IPS DF 6.9 (cell line): ENCODE measurements around the gene FNBP1.
"Not testable (repeated sequence)": the region's sequence is repeated elsewhere in the genome, so short reads cannot be mapped to it uniquely, and the experiment has no call there.

Source experiments
- DNase-seq: peaks from one replicate; pipeline ENCODE4 v3.0.0-alpha.2; 2013; ENCODE audit warnings: low read depth, low spot score
- H3K27ac ChIP-seq: one replicate; pipeline ENCODE4 v1.5.1; 2013; ENCODE audit warnings: low read length, control low read depth
- H3K27me3 ChIP-seq: 2 replicates; pipeline ENCODE4 v1.6.1; 2013; ENCODE audit warnings: mild to moderate bottlenecking, low read length; ENCODE audit not compliant: control insufficient read depth, insufficient read depth
- H3K36me3 ChIP-seq: 2 replicates; pipeline ENCODE4 v1.6.1; 2013; ENCODE audit warnings: low read length; ENCODE audit not compliant: control insufficient read depth, insufficient read depth
- H3K4me1 ChIP-seq: 2 replicates; pipeline ENCODE4 v1.6.1; 2013; ENCODE audit warnings: low read length; ENCODE audit not compliant: control insufficient read depth, insufficient read depth
- H3K4me3 ChIP-seq: 2 replicates; pipeline ENCODE4 v1.5.1; 2013; ENCODE audit warnings: mild to moderate bottlenecking, low read length
- H3K9me3 ChIP-seq: 2 replicates; pipeline ENCODE4 v1.6.1; 2013; ENCODE audit warnings: low read length, inconsistent platforms; ENCODE audit not compliant: control insufficient read depth, insufficient read depth
- WGBS: extraction: QIAGEN DNeasy Blood & Tissue Kit; methylation state at CpG from one replicate; pipeline ENCODE4 v1.1.7; 2013; ENCODE audit warnings: mixed read lengths, missing lambda C conversion rate; ENCODE audit not compliant: insufficient read length, insufficient coverage; 5-methylcytosine and 5-hydroxymethylcytosine counted together

FNBP1 gene

DNA sequence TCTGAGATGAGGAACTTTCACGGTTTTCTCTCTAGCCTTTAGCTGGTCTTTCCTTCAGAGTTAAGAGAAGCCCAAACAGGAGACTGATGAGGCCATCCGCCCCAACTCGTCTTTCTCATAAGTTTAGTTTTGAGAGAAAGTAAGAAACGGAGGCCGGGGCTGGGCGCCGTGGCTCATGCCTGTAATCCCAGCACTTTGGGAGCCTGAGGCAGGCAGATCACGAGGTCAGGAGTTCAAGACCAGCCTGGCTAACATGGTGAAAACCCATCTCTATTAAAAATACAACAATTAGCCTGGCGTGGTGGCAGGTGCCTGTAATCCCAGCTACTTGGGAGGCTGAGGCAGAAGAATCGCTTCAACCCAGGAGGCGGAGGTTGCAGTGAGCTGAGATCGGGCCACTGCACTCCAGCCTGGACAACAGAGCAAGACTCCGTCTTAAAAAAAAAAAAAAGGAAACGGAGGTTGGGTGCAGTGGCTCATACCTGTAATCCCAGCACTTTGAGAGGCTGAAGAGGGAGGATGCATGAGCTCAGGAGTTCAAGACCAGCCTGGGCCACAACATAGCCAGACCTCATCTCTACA lies 152.2 kb downstream of the FNBP1 start:
- not testable (repeated sequence) for H3K27ac ChIP-seq, H3K27me3 ChIP-seq, H3K4me1 ChIP-seq, H3K36me3 ChIP-seq, H3K9me3 ChIP-seq, H3K4me3 ChIP-seq, DNase-seq
- no CpG with 5 or more reads among the region's 14 CpGs for WGBS

DNA sequence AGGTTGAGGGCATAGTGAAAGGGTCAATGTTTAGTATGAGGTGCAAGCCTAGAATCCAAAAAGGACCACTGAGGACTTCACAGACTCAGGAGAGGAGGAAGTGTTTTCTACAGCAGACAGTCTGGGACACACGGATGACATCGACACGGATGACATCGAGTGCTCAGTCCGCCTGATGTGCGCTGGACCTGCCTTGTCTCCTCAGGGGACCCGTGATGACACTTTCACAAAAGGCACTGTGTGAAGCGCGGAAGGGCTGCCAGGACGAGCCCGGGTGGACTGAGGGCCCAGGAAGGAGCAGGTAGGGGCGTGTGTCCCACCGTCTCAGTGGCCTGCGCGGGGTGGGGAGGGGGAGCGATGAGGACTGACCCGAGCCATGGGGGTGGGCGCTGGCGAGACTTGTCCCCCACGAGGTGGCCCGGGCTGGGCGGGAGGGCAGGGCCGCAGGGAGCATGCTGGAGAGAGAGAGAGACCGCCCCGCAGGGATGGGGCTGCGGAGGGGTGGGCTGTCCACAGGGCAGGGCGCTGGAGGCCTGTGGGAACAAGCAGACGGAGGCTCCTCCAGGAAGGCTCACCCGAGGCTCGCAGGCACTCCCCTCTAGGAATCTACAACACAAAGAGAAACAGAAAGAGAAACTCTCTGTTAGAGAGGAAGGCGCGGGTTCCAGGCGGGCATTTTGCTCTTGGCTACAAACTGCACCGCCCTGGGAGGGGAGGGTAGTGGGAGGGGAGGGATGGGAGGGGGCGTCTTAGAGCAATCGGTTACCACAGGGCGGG lies 152.9 kb downstream of the FNBP1 start:
- H3K4me1 ChIP-seq: peaks cover 9% of the 10 kb centered on the region
- DNase-seq: no peak
- no CpG with 5 or more reads among the region's 37 CpGs for WGBS
- no peak overlapping the region; the same call in 1 of the 2 replicates for H3K4me3 ChIP-seq
- no peak overlapping the region for H3K27ac ChIP-seq
- H3K9me3 ChIP-seq: no peaks in the 10 kb centered on the region
- H3K27me3 ChIP-seq: no peaks in the 10 kb centered on the region
- no peaks in the 10 kb centered on the region; the same call in 1 of the 2 replicates for H3K36me3 ChIP-seq

DNA sequence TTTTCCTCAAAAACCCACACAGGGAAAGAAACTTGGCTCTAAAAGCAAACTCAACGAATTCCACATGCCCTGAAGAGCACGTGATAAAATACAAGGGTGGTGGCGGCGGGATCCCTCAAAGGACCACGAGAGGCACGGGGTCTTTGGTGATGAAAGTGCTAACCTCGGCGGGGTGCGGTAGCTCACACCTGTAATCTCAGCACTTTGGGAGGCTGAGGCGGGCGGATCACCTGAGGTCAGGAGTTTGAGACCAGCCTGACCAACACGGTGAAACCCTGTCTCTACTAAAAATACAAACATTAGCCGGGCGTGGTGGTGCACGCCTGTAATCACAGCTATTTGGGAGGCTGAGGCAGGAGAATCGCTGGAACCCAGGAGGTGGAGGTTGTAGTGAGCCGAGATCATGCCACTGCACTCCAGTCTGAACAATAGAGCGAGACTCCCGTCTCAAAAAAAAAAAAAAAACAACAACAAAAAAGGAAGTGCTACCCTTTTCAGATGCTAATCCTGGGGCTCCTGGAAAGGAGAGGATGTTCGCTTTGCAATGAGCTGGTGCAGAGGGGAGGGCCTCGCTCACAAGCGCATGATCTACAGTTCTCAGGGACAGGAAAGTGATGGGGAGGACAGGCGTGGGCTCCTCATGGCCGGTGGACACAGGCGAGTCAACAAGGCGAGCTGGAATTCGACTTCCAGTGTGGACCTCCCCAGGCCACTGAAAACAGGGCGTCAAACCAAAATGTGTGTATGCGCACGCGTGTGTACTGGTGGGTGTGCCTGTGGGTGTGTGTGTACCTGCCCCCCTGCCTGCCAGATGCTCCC lies 153.7 kb downstream of the FNBP1 start:
- H3K4me1 ChIP-seq: peaks cover 13% of the 10 kb centered on the region
- H3K27ac ChIP-seq: no peak overlapping the region
- no peak overlapping the region for H3K4me3 ChIP-seq
- no CpG with 5 or more reads among the region's 31 CpGs for WGBS
- H3K36me3 ChIP-seq: no peaks in the 10 kb centered on the region
- no peaks in the 10 kb centered on the region for H3K9me3 ChIP-seq
- DNase-seq: no peak
- no peaks in the 10 kb centered on the region for H3K27me3 ChIP-seq

DNA sequence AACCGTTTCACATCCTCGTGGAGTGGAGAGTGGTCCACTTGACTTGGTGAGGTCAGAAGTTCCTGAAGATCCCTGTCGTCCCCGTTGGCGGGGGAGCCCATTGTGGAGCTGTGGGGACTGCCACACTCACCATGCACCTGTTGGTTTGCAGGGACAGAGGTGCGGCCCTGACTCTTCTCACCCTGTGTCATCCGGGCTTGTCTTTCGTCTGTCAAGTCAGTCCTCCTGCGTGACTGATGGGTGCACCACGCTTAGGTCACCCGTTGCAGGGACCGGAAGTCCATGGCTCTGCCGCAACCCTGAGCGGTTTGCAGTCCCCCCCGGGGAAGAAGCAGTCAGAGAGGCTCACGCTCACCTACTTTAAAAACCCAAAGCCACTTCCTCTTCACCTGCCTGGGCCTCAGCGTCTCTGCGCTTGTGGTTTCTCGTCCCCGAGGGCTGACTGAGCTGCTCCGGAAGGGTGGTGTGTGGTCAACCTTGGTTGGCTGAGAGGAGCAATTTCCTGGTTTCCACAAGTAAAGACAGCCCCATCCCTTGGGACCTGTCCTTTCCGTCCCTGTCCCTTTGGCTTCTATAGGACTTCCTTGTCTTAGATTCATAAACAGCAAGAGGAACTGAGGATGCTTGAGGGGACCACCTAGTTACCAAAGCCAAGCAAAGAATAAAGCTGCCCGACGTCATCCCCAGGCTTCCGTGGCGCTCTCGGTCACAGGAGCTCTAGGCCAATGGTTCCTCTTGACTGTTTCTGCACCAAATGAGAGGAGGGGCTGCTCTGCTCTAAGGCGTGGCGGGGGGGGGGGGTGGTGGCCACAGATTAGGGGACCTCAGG lies 154.5 kb downstream of the FNBP1 start:
- no peaks in the 10 kb centered on the region for H3K9me3 ChIP-seq
- H3K27ac ChIP-seq: no peak overlapping the region
- no peak for DNase-seq
- no CpG with 5 or more reads among the region's 29 CpGs for WGBS
- H3K4me3 ChIP-seq: no peak overlapping the region
- H3K36me3 ChIP-seq: no peaks in the 10 kb centered on the region
- no peaks in the 10 kb centered on the region for H3K27me3 ChIP-seq
- H3K4me1 ChIP-seq: peaks cover 13% of the 10 kb centered on the region

DNA sequence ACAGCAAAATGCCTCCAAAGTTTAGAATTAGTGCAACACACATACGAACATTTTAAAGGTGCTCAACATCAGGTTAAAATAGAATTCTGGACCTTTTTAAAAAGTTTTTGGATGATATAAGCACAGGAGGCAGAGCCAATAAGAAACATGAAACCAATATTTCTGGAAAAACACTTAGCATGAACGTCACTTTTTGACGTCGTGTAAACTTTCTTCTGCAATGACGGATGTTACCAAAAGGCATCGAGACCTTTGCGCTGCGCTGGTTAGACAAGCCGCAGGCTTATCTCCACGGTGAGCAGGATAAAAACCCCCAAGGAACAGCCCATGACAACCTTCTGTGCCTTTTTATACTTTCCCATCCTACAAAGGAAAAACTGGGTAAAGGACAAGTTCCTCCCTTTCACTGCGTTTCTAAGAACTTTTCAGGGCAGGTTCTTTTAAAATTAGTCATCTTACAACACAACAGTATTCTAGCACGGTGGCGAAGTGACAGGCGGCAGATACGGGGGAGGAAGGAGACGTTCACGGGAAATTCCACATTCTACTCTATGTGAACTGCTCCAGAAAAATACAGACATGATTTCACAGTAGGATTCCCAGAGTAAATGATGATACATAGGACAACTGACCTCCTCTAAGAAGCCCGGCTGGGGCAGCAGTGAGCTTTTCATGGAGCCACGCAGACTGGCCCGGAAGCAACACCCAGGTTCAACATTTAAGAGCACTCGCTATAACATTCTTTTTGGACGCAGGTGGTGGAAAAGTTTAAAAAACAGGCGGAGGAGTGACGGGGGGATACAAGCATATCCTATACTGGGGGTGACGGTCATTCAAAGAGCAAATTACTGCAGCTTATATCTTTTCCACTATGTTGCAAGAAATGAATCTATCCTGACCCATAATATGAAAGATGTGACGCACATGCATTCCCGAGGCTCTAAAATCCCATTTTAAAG lies 155.4 kb downstream of the FNBP1 start:
- Histone ChIP-seq H3K4me1 (peaks cover 13% of the 10 kb centered on the region), H3K4me3 (no peak overlapping the region), H3K27me3 (no peaks in the 10 kb centered on the region), H3K9me3 (no peaks in the 10 kb centered on the region), H3K27ac (no peak overlapping the region), H3K36me3 (no peaks in the 10 kb centered on the region)
- DNase-seq: no peak
- no CpG with 5 or more reads among the region's 27 CpGs for WGBS

DNA sequence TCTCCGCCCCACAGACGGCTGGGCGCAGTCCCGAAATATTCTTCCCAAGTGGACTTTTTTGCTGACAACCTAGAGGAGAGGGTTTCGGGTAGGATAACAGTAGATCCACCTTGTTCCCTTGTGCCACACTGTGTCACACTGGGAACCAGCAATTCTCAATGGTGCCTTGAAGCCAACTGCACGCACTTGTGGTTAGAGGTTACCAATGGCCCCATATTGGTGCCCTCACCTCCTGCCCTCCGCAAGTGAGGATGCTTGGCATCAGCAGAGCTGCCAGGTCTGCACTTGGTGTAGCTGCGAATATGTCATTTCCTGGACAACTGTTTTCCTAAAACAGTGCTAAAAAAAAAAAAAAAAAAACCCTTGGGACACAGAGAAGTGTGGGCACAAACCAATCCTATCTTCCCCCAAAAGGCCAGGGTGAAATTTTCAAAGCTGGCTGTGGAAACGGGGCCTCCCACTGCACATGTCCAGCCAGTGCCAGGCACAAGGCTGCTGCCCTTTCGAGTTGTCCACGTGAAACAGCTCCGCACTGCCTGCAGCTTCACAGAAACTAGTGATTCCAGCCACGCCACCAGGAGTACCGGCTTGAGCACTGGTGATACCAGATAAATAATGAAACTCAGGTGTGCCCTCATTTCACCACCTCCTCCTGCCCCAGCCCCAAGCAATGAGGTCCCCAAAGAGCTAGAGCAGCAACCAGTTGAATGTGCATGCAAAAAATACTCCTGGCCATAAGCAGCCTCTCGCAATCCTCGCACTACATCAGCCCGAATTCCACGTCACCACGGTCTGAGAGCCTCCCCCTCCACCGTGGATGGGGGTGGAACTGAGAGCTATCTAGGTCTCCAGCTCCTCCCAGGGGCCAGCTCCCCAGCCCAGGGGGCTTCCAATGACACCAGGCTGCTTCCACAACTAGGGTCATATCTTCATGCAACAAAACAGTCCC lies 156.5 kb downstream of the FNBP1 start:
- Histone ChIP-seq H3K36me3 (no peaks in the 10 kb centered on the region; the same call in 1 of the 2 replicates), H3K4me3 (no peak overlapping the region), H3K27ac (no peak overlapping the region), H3K9me3 (no peaks in the 10 kb centered on the region), H3K4me1 (peaks cover 13% of the 10 kb centered on the region), H3K27me3 (no peaks in the 10 kb centered on the region)
- no CpG with 5 or more reads among the region's 20 CpGs for WGBS
- DNase-seq: no peak

DNA sequence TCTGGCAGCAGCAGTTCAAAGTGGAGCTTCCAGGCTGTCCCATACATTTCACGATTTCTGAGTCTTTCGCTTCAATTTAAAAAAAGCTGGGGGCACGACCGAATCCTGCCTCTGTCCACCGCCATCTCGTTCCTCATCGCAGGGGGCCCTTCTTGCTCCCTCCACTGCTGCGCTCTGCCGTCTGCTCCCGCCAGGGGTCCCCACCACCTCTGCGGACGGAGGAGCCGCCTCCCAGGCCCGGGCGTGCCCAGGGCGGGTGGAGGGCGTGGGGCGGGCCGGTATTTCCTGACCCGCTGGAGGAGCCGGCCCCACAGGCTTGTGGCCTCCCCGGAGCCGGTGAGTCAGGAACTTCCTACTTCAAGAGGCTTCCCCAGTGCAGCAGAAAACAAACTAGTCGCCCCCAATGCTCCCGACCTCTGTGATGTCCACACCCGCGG lies 157.3 kb downstream of the FNBP1 start:
- WGBS: no CpG with 5 or more reads among the region's 27 CpGs
- DNase-seq: no peak
- Histone ChIP-seq H3K4me1 (peaks cover 13% of the 10 kb centered on the region), H3K4me3 (no peak overlapping the region), H3K9me3 (no peaks in the 10 kb centered on the region), H3K27me3 (no peaks in the 10 kb centered on the region), H3K36me3 (no peaks in the 10 kb centered on the region; the same call in 1 of the 2 replicates), H3K27ac (no peak overlapping the region)

DNA sequence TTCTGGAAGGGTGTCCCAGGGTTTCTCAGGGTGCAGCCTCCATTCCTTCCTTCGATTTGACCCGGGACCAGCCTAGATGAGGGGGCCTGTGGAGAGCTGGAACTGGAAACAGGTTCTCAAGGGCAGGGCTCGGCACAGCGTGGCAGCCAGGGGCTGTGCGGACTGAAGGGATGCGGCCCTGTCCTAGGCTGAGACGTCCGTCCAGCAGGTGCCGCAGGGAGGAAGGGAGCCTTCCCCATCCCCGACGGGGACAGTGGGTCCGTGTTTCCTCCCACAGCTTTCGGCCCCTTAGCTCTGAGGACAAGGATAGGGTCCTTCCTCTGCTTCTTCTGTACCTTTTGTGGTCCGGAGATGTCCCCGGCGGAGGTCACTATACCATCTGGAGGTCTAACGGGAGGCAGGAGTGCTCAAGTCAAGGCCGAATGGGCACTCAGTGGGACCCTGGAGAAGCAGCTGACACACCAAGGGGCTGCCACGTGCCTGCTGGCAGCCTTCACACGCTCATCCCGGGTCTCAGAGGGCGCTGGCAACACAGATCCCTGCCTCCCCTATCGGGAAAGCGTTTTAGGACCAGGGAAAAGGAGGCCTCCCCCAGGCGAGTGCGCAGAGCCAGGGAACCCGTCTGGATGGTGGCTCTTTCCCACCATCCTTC lies 157.8 kb downstream of the FNBP1 start:
- H3K27me3 ChIP-seq: no peaks in the 10 kb centered on the region
- no peaks in the 10 kb centered on the region for H3K9me3 ChIP-seq
- WGBS: no CpG with 5 or more reads among the region's 27 CpGs
- no peak overlapping the region for H3K4me3 ChIP-seq
- DNase-seq: no peak
- H3K36me3 ChIP-seq: no peaks in the 10 kb centered on the region; the same call in 1 of the 2 replicates
- H3K4me1 ChIP-seq: peaks cover 13% of the 10 kb centered on the region
- H3K27ac ChIP-seq: no peak overlapping the region
